Measurements from ENCODE around the gene RFTN1. TPM values are rescaled to one million over a fixed set of nuclear protein-coding genes. Genes with fewer than 3 reads are reported as not detected.

Gene RFTN1
- total and polyA plus RNA-seq, 2 donors (not counting 3 experiments of a cell fraction or from before 2014, with no cell fraction given): 40.3 to 43.3 TPM

- H4K20me1 ChIP-seq (replicated peaks; ENCODE audit: control insufficient read depth, extremely low read depth, insufficient read depth, low read length): no peaks in the 10 kb centered on the region
- H3K9ac ChIP-seq (replicated peaks; ENCODE audit: extremely low read depth, insufficient read depth, low read length): no peak overlapping the region
- H3K79me2 ChIP-seq (ENCODE audit: control insufficient read depth, insufficient read depth, low read length): no peaks in the 10 kb centered on the region
- TF ChIP-seq POLR2AphosphoS5 (IDR thresholded peaks at IDR 0.05; ENCODE audit: insufficient read depth, low read depth, low read length): no peak
- TF ChIP-seq POLR2A (IDR thresholded peaks at IDR 0.05; ENCODE audit: low read depth, low read length): no peak
- TF ChIP-seq CTCF (IDR thresholded peaks at IDR 0.05; ENCODE audit: extremely low read depth in 1 of 2, insufficient read depth in 1 of 2, low read depth in 1 of 2, low read length in 2 of 2): no peak
- TF ChIP-seq JUN (IDR thresholded peaks at IDR 0.05; ENCODE audit: borderline replicate concordance, insufficient read depth, insufficient read length, low read depth): no peak
- no peak for TF ChIP-seq FOS (IDR thresholded peaks at IDR 0.05; ENCODE audit: borderline replicate concordance, insufficient read depth, low read length)
- TF ChIP-seq EZH2 (IDR thresholded peaks at IDR 0.05; ENCODE audit: borderline replicate concordance, low read depth, low read length, severe bottlenecking): no peak
- no peak for TF ChIP-seq GATA2 (IDR thresholded peaks at IDR 0.05; ENCODE audit: insufficient read depth, insufficient read length, low read depth, low read length)
- TF ChIP-seq MYC (IDR thresholded peaks at IDR 0.05; ENCODE audit: low read depth, low read length): no peak
- no peak for TF ChIP-seq MAX (IDR thresholded peaks at IDR 0.05; ENCODE audit: insufficient read depth, insufficient read length)
- no peaks in the 10 kb centered on the region for H3K27me3 ChIP-seq (ENCODE audit: control insufficient read depth in 2 of 2, insufficient read depth in 2 of 2, low read length in 2 of 2)
- H3K9me3 ChIP-seq (replicated peaks; ENCODE audit: control insufficient read depth, insufficient read depth, low read length): no peaks in the 10 kb centered on the region
- no TSS peak for BruUV-seq (replicated peaks)
- intact Hi-C loops (cut with micrococcal nuclease): no loop called here
- FAIRE-seq: no peak
- POLR2A ChIA-PET: no interaction called here
- no peaks in the 10 kb centered on the region for H3K9me1 ChIP-seq (replicated peaks; ENCODE audit: control insufficient read depth, extremely low read depth, insufficient read depth, low read length)
- H3K4me2 ChIP-seq (ENCODE audit: insufficient read depth, low read length): no peak overlapping the region
- no peak overlapping the region for H3K4me3 ChIP-seq (replicated peaks in 1 of 3; ENCODE audit: insufficient read depth in 1 of 3, low read depth in 1 of 3, low read length in 3 of 3)
- dilution Hi-C loops (cut with MboI; ENCODE audit: extremely low pct_ligation_motif_present, low sequenced_read_pairs): no loop called here
- H3K36me3 ChIP-seq (ENCODE audit: control insufficient read depth in 2 of 2, extremely low read depth in 1 of 2, insufficient read depth in 2 of 2, low read length in 2 of 2): peaks cover 0 to 5% of the 10 kb centered on the region in 2 experiments
- CTCF ChIA-PET: interaction anchor here (1.0 to 2.0 kb wide), 2 partner anchors 10 to 250 kb away, joined by 3 to 12 read pairs; no protein-coding TSS in a partner anchor
- DNase-seq (ENCODE audit: low read depth, low spot score): no peak
- no peaks in the 10 kb centered on the region for H3K4me1 ChIP-seq (ENCODE audit: control insufficient read depth, extremely low read depth, insufficient read depth, low read length)
- H3K27ac ChIP-seq (ENCODE audit: insufficient read depth, low read depth, low read length): no peak overlapping the region
- no peak overlapping the region for H2AFZ ChIP-seq (ENCODE audit: low read depth, low read length)
Observed at GRCh38 chr3:16300307-16300706, 213.2 kb downstream of the RFTN1 start.
